Measurements from ENCODE around the gene FTO. TPM values are rescaled to one million over a fixed set of nuclear protein-coding genes. Genes with fewer than 3 reads are reported as not detected.

Gene FTO
- total and polyA plus RNA-seq, 2 of the 8 experiments (the other 6 are each of a cell fraction or from before 2014, with no cell fraction given): 34.5 to 59.8 TPM

- TF ChIP-seq, protein P1, sequence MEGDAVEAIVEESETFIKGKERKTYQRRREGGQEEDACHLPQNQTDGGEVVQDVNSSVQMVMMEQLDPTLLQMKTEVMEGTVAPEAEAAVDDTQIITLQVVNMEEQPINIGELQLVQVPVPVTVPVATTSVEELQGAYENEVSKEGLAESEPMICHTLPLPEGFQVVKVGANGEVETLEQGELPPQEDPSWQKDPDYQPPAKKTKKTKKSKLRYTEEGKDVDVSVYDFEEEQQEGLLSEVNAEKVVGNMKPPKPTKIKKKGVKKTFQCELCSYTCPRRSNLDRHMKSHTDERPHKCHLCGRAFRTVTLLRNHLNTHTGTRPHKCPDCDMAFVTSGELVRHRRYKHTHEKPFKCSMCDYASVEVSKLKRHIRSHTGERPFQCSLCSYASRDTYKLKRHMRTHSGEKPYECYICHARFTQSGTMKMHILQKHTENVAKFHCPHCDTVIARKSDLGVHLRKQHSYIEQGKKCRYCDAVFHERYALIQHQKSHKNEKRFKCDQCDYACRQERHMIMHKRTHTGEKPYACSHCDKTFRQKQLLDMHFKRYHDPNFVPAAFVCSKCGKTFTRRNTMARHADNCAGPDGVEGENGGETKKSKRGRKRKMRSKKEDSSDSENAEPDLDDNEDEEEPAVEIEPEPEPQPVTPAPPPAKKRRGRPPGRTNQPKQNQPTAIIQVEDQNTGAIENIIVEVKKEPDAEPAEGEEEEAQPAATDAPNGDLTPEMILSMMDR (IDR thresholded peaks at IDR 0.05; ENCODE audit: control extremely low read depth in 1 of 3, insufficient read depth in 1 of 3, low read depth in 1 of 3, low read length in 3 of 3): peak; percentile 49 to 75 (median 56)
- TF ChIP-seq USF2 (IDR thresholded peaks at IDR 0.05; ENCODE audit: low read length): no peak
- no peak for TF ChIP-seq SRF (IDR thresholded peaks at IDR 0.05; ENCODE audit: low read depth, low read length)
- TF ChIP-seq TAF1 (IDR thresholded peaks at IDR 0.05; ENCODE audit: low read depth, low read length): no peak
- TF ChIP-seq TAF7 (optimal IDR thresholded peaks at IDR 0.05; ENCODE audit: borderline replicate concordance, low read depth, low read length): no peak
These were observed 39.2 kb downstream of the FTO start (continued) for GRCh38 chr16:53743149-53743566.

All from H1 (cell line).